ENCODE results near the gene TDP1. TPM values are rescaled to one million over a fixed set of nuclear protein-coding genes. Genes with fewer than 3 reads are reported as not detected.

Gene TDP1
- total and polyA plus RNA-seq, 9 of the 15 experiments (the other 6 are each of a cell fraction or from before 2014, with no cell fraction given): 21.4 to 41.6 (median 32.3) TPM

GRCh38 chr14:90027842-90028241 lies 72.1 kb downstream of the TDP1 start:
- Histone ChIP-seq H3K36me3 (ENCODE audit: control insufficient read depth, insufficient read depth, low read length) (peaks cover 29% of the 10 kb centered on the region; the same call in 2 of the 3 replicates), H3K4me1 (replicated peaks in 1 of 2; ENCODE audit: control insufficient read depth in 2 of 2, insufficient read depth in 2 of 2, low read length in 2 of 2) (no peaks in the 10 kb centered on the region; a peak in 1 of 5 replicates), H3K4me3 (no peak overlapping the region), H3K4me2 (ENCODE audit: insufficient read depth, low read length) (no peak overlapping the region), H3K9me1 (ENCODE audit: control insufficient read depth, insufficient read depth, low read length) (no peaks in the 10 kb centered on the region), H3K27ac (ENCODE audit: extremely low read depth, low read depth, low read length) (no peak overlapping the region), H3K27me3 (ENCODE audit: control insufficient read depth in 2 of 2, insufficient read depth in 2 of 2, low read length in 2 of 2) (no peaks in the 10 kb centered on the region), H3K9me3 (replicated peaks; ENCODE audit: control insufficient read depth, insufficient read depth, low read depth, low read length) (no peaks in the 10 kb centered on the region), H3K9ac (ENCODE audit: insufficient read depth in 1 of 2, low read depth in 2 of 2, low read length in 2 of 2) (no peak overlapping the region), H3K79me2 (ENCODE audit: control insufficient read depth, insufficient read depth, low read length) (no peaks in the 10 kb centered on the region), H2AFZ (ENCODE audit: low read depth, low read length) (no peak overlapping the region), H4K20me1 (replicated peaks; ENCODE audit: control insufficient read depth, insufficient read depth, low read length) (no peaks in the 10 kb centered on the region)
- ChIA-PET POLR2A (no interaction called here), CTCF (ENCODE audit: low intra/inter-chr PET ratio) (no interaction called here)
- intact Hi-C loops (cut with micrococcal nuclease): no loop called here
- ATAC-seq (no peak), DNase-seq (ENCODE audit: extremely low read depth in 1 of 4, low spot score in 3 of 4) (no peak), FAIRE-seq (no peak)
- in situ Hi-C loops (cut with MboI): no loop called here
- WGBS (ENCODE audit: insufficient coverage, low coverage, missing lambda C conversion rate): 20% methylated on average over 1 of the region's 1 CpG
- no TSS peak for BruUV-seq (replicated peaks)
- TF ChIP-seq ZBTB17 (CRISPR knock-in tag; IDR thresholded peaks at IDR 0.05) (no peak), PRPF4 (IDR thresholded peaks at IDR 0.05; ENCODE audit: insufficient read depth, low read depth, low read length, poor library complexity, severe bottlenecking) (no peak), ZBTB26 (CRISPR knock-in tag; IDR thresholded peaks at IDR 0.05) (no peak), PHB2 (IDR thresholded peaks at IDR 0.05; ENCODE audit: low read depth) (no peak), RCOR1 (IDR thresholded peaks at IDR 0.05; ENCODE audit: borderline replicate concordance in 1 of 2, low read depth in 2 of 2, low read length in 2 of 2) (no peak), ZNF431 (CRISPR knock-in tag; IDR thresholded peaks at IDR 0.05) (no peak), ESRRA (IDR thresholded peaks at IDR 0.05; ENCODE audit: borderline replicate concordance, low read depth) (no peak), ZNF778 (CRISPR knock-in tag; IDR thresholded peaks at IDR 0.05) (no peak), SNIP1 (IDR thresholded peaks at IDR 0.05; ENCODE audit: low read depth) (no peak), RFX7 (CRISPR knock-in tag; IDR thresholded peaks at IDR 0.05) (no peak), ZNF668 (CRISPR knock-in tag; IDR thresholded peaks at IDR 0.05) (no peak), POLR2B (IDR thresholded peaks at IDR 0.05; ENCODE audit: low read depth, partially characterized antibody) (no peak), BRD4 (IDR thresholded peaks at IDR 0.05) (no peak), ELK3 (CRISPR knock-in tag; IDR thresholded peaks at IDR 0.05) (no peak), CEBPZ (IDR thresholded peaks at IDR 0.05; ENCODE audit: borderline replicate concordance, low read depth, low read length) (no peak), TBP (optimal IDR thresholded peaks at IDR 0.05; ENCODE audit: low read depth, low read length) (no peak), MBD1 (CRISPR knock-in tag; IDR thresholded peaks at IDR 0.05) (no peak)
